ENCODE data around the gene MYLK3.
"Not testable (repeated sequence)": the region's sequence is repeated elsewhere in the genome, so short reads cannot be mapped to it uniquely, and the experiment has no call there.

MYLK3 gene

DNA sequence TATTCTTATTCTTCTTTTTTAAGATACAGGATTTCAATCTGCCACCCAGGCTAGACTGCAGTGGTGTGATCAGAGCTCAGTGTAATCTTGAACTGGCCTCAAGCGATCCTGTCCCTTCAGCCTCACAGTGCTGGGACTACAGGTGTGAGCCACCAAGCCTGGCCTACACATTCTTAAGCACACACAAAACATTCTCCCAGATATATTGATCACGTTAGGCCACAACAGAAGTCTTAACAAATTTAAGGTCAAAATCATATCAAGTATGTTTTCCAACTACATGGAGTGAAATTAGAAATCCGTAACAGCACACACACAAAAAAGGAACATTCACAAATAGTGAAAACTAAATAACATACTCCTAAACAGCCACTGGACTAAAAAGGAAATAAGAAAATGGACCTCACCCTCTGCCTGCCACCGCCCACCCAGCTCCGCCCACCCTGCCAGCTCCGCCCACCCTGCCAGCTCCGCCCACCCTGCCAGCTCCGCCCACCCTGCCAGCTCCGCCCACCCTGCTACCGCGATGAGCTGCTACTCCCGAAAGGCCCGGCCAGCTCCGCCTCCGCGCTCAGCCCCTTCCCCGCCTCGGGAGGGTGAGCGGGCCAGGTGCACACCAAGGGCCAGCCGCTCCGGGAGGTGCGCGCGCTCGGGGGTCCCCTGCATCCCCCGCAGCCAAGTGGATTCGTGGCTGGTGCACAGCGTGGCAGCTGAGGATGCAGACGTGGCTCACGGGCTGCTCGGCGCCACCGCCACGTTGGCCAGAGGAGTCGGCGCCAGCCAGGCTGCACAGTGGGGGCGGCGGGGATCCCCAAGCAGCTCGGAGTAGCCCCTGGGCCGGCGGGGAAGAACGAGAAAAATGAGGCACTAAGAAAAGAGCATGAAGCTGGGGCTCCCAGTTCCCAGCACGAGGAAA, 41.6 kb upstream of the MYLK3 start:
- no peak for TF ChIP-seq CTCF (IDR thresholded peaks at IDR 0.05)
- Mint-ChIP-seq H3K36me3 (ENCODE audit: low read depth) (peaks cover 50% of the 10 kb centered on the region), H3K9me3 (peaks cover 67% of the 10 kb centered on the region), H3K27me3 (ENCODE audit: low read depth, poor library complexity) (peaks cover 8% of the 10 kb centered on the region), H3K27ac (no peak overlapping the region), H3K4me1 (peaks cover 14% of the 10 kb centered on the region), H3K4me3 (peak overlapping the region; percentile 83)
- DNase-seq: peak; percentile 74

- no peak overlapping the region for H3K27ac Mint-ChIP-seq
Observed at GRCh38 chr16:46788891-46789474, 40.8 kb upstream of the MYLK3 start.

GRCh38 chr16:46787909-46788308, 39.8 kb upstream of the MYLK3 start:
- peaks cover 50% of the 10 kb centered on the region for H3K9me3 Mint-ChIP-seq
- no peak for DNase-seq
- H3K36me3 Mint-ChIP-seq (ENCODE audit: low read depth): peaks cover 38% of the 10 kb centered on the region
- no peak for TF ChIP-seq CTCF (IDR thresholded peaks at IDR 0.05)
- no peak overlapping the region for H3K4me3 Mint-ChIP-seq
- H3K27ac Mint-ChIP-seq: no peak overlapping the region
- H3K27me3 Mint-ChIP-seq (ENCODE audit: low read depth, poor library complexity): peaks cover 8% of the 10 kb centered on the region
- peaks cover 16% of the 10 kb centered on the region for H3K4me1 Mint-ChIP-seq

More at GRCh38 chr16:46788891-46789474, 40.8 kb upstream of the MYLK3 start:
- no peak for TF ChIP-seq CTCF (IDR thresholded peaks at IDR 0.05)
- H3K4me1 Mint-ChIP-seq: peaks cover 16% of the 10 kb centered on the region
- H3K27me3 Mint-ChIP-seq (ENCODE audit: low read depth, poor library complexity): peaks cover 8% of the 10 kb centered on the region
- H3K36me3 Mint-ChIP-seq (ENCODE audit: low read depth): peaks cover 45% of the 10 kb centered on the region
- H3K4me3 Mint-ChIP-seq: peak overlapping the region; percentile 26
- no peak for DNase-seq
- H3K9me3 Mint-ChIP-seq: peaks cover 61% of the 10 kb centered on the region

- peak overlapping the region; percentile 61 for H3K27ac Mint-ChIP-seq
Observed at GRCh38 chr16:46785076-46785845, 37.1 kb upstream of the MYLK3 start.

GRCh38 chr16:46784569-46784968, 36.4 kb upstream of the MYLK3 start:
- Mint-ChIP-seq H3K36me3 (ENCODE audit: low read depth) (peaks cover 18% of the 10 kb centered on the region), H3K9me3 (peaks cover 30% of the 10 kb centered on the region), H3K27ac (peak overlapping the region; percentile 61)
- DNase-seq; H3K4me1 Mint-ChIP-seq; H3K4me3 Mint-ChIP-seq; H3K27me3 Mint-ChIP-seq (ENCODE audit: low read depth, poor library complexity): not testable (repeated sequence)

More at GRCh38 chr16:46785076-46785845, 37.1 kb upstream of the MYLK3 start:
- DNase-seq: no peak
- no peak for TF ChIP-seq CTCF (IDR thresholded peaks at IDR 0.05)
- H3K36me3 Mint-ChIP-seq (ENCODE audit: low read depth): peaks cover 20% of the 10 kb centered on the region
- peaks cover 4% of the 10 kb centered on the region for H3K27me3 Mint-ChIP-seq (ENCODE audit: low read depth, poor library complexity)
- H3K4me3 Mint-ChIP-seq: no peak overlapping the region
- peaks cover 30% of the 10 kb centered on the region for H3K9me3 Mint-ChIP-seq
- H3K4me1 Mint-ChIP-seq: peaks cover 10% of the 10 kb centered on the region

- Mint-ChIP-seq H3K27me3 (ENCODE audit: low read depth, poor library complexity) (peaks cover 4% of the 10 kb centered on the region), H3K4me3 (no peak overlapping the region), H3K36me3 (ENCODE audit: low read depth) (peaks cover 18% of the 10 kb centered on the region), H3K27ac (no peak overlapping the region), H3K9me3 (peaks cover 29% of the 10 kb centered on the region), H3K4me1 (peaks cover 8% of the 10 kb centered on the region)
- DNase-seq: no peak
- TF ChIP-seq CTCF (IDR thresholded peaks at IDR 0.05): no peak
Observed at GRCh38 chr16:46783800-46784199, 35.7 kb upstream of the MYLK3 start.

Measured in nephron progenitor cell (in vitro differentiated cells).